ENCODE data around the gene CACHD1. TPM values are rescaled to one million over a fixed set of nuclear protein-coding genes. Genes with fewer than 3 reads are reported as not detected.

Gene CACHD1
- total RNA-seq, 5 donors from 2014 or later (not counting 1 experiment from before 2014, with no cell fraction given) = 0.49 to 7.3 (median 2.2) TPM

GRCh38 chr1:64497088-64497883 lies 27.4 kb downstream of the CACHD1 start:
- no peaks in the 10 kb centered on the region for H3K36me3 Mint-ChIP-seq
- ATAC-seq (replicated peaks in 1 of 4) = no peak
- H3K27ac Mint-ChIP-seq = no peak overlapping the region
- H3K4me3 ChIP-seq (ENCODE audit: control insufficient read depth in 1 of 2, extremely low read depth in 1 of 2, low read length in 1 of 2) = no peak overlapping the region
- H3K4me1 Mint-ChIP-seq = peaks cover 0 to 10% (median 7%) of the 10 kb centered on the region in 3 donors
- no peak overlapping the region for H3K4me3 Mint-ChIP-seq
- ChIA-PET POLR2A (interaction anchor here (0.6 to 0.7 kb wide), 4 partner anchors 9 to 1097 kb away, joined by 4 to 8 read pairs (median 4); no protein-coding TSS in a partner anchor), CTCF (no interaction called here)
- no peaks in the 10 kb centered on the region for H3K9me3 Mint-ChIP-seq
- no peak for DNase-seq
- no peaks in the 10 kb centered on the region for H3K9me3 ChIP-seq
- 80% methylated on average over 1 of the region's 4 CpGs for WGBS (ENCODE audit: insufficient coverage)
- peaks cover 0 to 4% of the 10 kb centered on the region in 2 experiments for H3K27me3 ChIP-seq (replicated peaks in 1 of 2; ENCODE audit: control insufficient read depth in 2 of 2, extremely low read depth in 1 of 2, insufficient read depth in 2 of 2, low read length in 1 of 2)
- no peaks in the 10 kb centered on the region for H3K36me3 ChIP-seq (ENCODE audit: control insufficient read depth in 2 of 2, extremely low read depth in 1 of 2, insufficient read depth in 1 of 2, low read length in 1 of 2)
- H3K4me1 ChIP-seq (ENCODE audit: control insufficient read depth in 1 of 2, extremely low read depth in 1 of 2, insufficient read depth in 2 of 2, low read length in 2 of 2) = peaks cover 0 to 8% of the 10 kb centered on the region in 2 experiments
- peaks cover 0 to 20% of the 10 kb centered on the region in 2 donors for H3K27me3 Mint-ChIP-seq
- H3K27ac ChIP-seq (ENCODE audit: low read length) = no peak overlapping the region

- Mint-ChIP-seq H3K4me3 (no peak overlapping the region), H3K4me1 (peaks cover 0 to 10% (median 7%) of the 10 kb centered on the region in 3 donors), H3K9me3 (no peaks in the 10 kb centered on the region), H3K27ac (no peak overlapping the region), H3K27me3 (peaks cover 0 to 29% of the 10 kb centered on the region in 2 donors), H3K36me3 (no peaks in the 10 kb centered on the region)
- 100% methylated on average over 2 of the region's 4 CpGs for WGBS (ENCODE audit: insufficient coverage)
- Histone ChIP-seq H3K9me3 (no peaks in the 10 kb centered on the region), H3K4me1 (ENCODE audit: control insufficient read depth in 1 of 2, extremely low read depth in 1 of 2, insufficient read depth in 2 of 2, low read length in 2 of 2) (peaks cover 0 to 8% of the 10 kb centered on the region in 2 experiments), H3K27ac (ENCODE audit: low read length) (no peak overlapping the region), H3K27me3 (replicated peaks in 1 of 2; ENCODE audit: control insufficient read depth in 2 of 2, extremely low read depth in 1 of 2, insufficient read depth in 2 of 2, low read length in 1 of 2) (peaks cover 0 to 4% of the 10 kb centered on the region in 2 experiments), H3K36me3 (ENCODE audit: control insufficient read depth in 2 of 2, extremely low read depth in 1 of 2, insufficient read depth in 1 of 2, low read length in 1 of 2) (no peaks in the 10 kb centered on the region), H3K4me3 (ENCODE audit: control insufficient read depth in 1 of 2, extremely low read depth in 1 of 2, low read length in 1 of 2) (no peak overlapping the region)
- ChIA-PET CTCF (no interaction called here), POLR2A (no interaction called here)
- no peak for DNase-seq
- ATAC-seq (replicated peaks in 1 of 4) = no peak
Measured at GRCh38 chr1:64498325-64498724, 28.4 kb downstream of the CACHD1 start.

DNA sequence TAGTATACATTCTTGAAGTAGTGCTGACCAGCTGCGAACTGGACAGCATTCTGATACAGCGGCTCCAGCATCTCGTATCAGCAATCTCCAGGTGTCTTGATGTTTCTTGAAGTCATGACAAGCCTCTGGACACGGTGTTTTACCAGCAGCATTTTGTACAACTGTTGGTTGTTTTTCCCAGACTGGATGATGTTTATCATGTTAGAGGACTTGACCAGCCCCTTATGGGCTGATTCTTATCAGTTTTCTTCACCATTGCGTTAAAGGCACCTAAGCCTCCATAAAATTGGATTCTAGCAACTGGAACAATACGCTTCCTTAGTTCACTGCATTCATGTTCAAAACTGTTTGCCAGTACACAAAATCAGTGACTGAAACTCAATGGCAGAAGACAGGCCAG lies 29.1 kb downstream of the CACHD1 start:
- no peak for DNase-seq
- Mint-ChIP-seq H3K27ac (no peak overlapping the region), H3K4me3 (no peak overlapping the region), H3K4me1 (peaks cover 0 to 10% (median 7%) of the 10 kb centered on the region in 3 donors), H3K36me3 (no peaks in the 10 kb centered on the region), H3K9me3 (no peaks in the 10 kb centered on the region), H3K27me3 (peaks cover 0 to 29% of the 10 kb centered on the region in 2 donors)
- 96% methylated on average over 5 of the region's 6 CpGs for WGBS (ENCODE audit: insufficient coverage)
- no peak for ATAC-seq (replicated peaks in 1 of 4)
- CTCF ChIA-PET = no interaction called here
- Histone ChIP-seq H3K36me3 (ENCODE audit: control insufficient read depth in 2 of 2, extremely low read depth in 1 of 2, insufficient read depth in 1 of 2, low read length in 1 of 2) (no peaks in the 10 kb centered on the region), H3K4me1 (ENCODE audit: control insufficient read depth in 1 of 2, extremely low read depth in 1 of 2, insufficient read depth in 2 of 2, low read length in 2 of 2) (peaks cover 0 to 8% of the 10 kb centered on the region in 2 experiments), H3K27ac (ENCODE audit: low read length) (no peak overlapping the region), H3K9me3 (no peaks in the 10 kb centered on the region), H3K27me3 (replicated peaks in 1 of 2; ENCODE audit: control insufficient read depth in 2 of 2, extremely low read depth in 1 of 2, insufficient read depth in 2 of 2, low read length in 1 of 2) (peaks cover 0 to 7% of the 10 kb centered on the region in 2 experiments), H3K4me3 (ENCODE audit: control insufficient read depth in 1 of 2, extremely low read depth in 1 of 2, low read length in 1 of 2) (no peak overlapping the region)
- POLR2A ChIA-PET = interaction anchor here in 1 of 2 donors (0.6 kb wide), 1 partner anchor 421 kb away, joined by 3 read pairs; no protein-coding TSS in a partner anchor

DNA sequence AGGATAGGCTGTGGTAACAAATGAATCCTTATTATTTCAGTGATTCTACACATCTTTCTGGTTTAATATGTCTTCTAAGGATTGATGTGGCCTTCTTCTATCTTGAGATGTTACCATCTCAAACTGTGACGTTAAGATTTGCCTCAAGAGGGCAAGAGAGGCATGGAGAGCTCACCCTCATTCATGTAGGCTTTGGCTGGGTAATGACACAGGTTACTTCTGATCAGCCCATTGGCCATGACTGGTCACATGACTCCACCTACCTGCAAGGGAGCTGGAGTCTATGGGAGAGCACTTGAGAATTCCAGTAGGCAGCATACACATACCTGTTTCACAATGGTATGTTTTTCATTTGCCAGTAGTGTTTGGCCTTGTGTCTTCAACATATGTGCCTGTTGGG lies 30.0 kb downstream of the CACHD1 start:
- WGBS (ENCODE audit: insufficient coverage) = no CpG with 5 or more reads among the region's 1 CpG
- POLR2A ChIA-PET = no interaction called here
- Histone ChIP-seq H3K27me3 (replicated peaks in 1 of 2; ENCODE audit: control insufficient read depth in 2 of 2, extremely low read depth in 1 of 2, insufficient read depth in 2 of 2, low read length in 1 of 2) (peaks cover 0 to 9% of the 10 kb centered on the region in 2 experiments), H3K27ac (ENCODE audit: low read length) (no peak overlapping the region), H3K9me3 (no peaks in the 10 kb centered on the region), H3K4me3 (ENCODE audit: control insufficient read depth in 1 of 2, extremely low read depth in 1 of 2, low read length in 1 of 2) (no peak overlapping the region), H3K4me1 (ENCODE audit: control insufficient read depth in 1 of 2, extremely low read depth in 1 of 2, insufficient read depth in 2 of 2, low read length in 2 of 2) (peaks cover under 1 to 11% of the 10 kb centered on the region in 2 experiments), H3K36me3 (ENCODE audit: control insufficient read depth in 2 of 2, extremely low read depth in 1 of 2, insufficient read depth in 1 of 2, low read length in 1 of 2) (no peaks in the 10 kb centered on the region)
- Mint-ChIP-seq H3K27ac (no peak overlapping the region), H3K27me3 (peaks cover 0 to 29% of the 10 kb centered on the region in 2 donors), H3K36me3 (no peaks in the 10 kb centered on the region), H3K4me1 (peaks cover 5 to 10% (median 10%) of the 10 kb centered on the region in 3 donors), H3K9me3 (no peaks in the 10 kb centered on the region), H3K4me3 (no peak overlapping the region)
- peak in 8 of 35 experiments; percentile 0 to 27 (median 4) for DNase-seq
- CTCF ChIA-PET = no interaction called here
- peak in 3 of 4 experiments; percentile 60 to 70 (median 61) for ATAC-seq (replicated peaks in 1 of 4)

DNA sequence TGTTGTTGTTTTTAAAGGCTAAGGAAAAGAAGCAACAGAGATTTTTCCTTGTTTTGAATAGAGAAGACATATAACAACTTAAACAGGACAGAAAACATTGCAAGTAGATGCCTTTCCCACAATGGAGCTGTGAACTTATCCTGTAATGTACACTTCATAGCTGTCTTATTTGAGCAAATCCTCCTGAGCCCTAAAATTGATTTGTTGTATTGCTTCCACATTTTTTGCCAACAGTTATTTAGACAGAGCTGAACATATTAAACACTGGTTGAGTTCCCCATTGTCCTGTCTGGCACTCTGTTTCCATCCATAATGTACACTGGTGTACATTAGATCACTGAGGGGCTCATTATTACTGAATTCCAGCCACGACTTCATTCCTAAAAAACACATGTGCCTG lies 32.2 kb downstream of the CACHD1 start:
- Histone ChIP-seq H3K27me3 (replicated peaks in 1 of 2; ENCODE audit: control insufficient read depth in 2 of 2, extremely low read depth in 1 of 2, insufficient read depth in 2 of 2, low read length in 1 of 2) (peaks cover 0 to 17% of the 10 kb centered on the region in 2 experiments), H3K27ac (ENCODE audit: low read length) (no peak overlapping the region), H3K4me1 (ENCODE audit: control insufficient read depth in 1 of 2, extremely low read depth in 1 of 2, insufficient read depth in 2 of 2, low read length in 2 of 2) (peaks cover 10 to 12% of the 10 kb centered on the region in 2 experiments), H3K4me3 (ENCODE audit: control insufficient read depth in 1 of 2, extremely low read depth in 1 of 2, low read length in 1 of 2) (no peak overlapping the region), H3K9me3 (no peaks in the 10 kb centered on the region), H3K36me3 (ENCODE audit: control insufficient read depth in 2 of 2, extremely low read depth in 1 of 2, insufficient read depth in 1 of 2, low read length in 1 of 2) (no peaks in the 10 kb centered on the region)
- peaks cover 0 to 33% of the 10 kb centered on the region in 2 donors for H3K27me3 Mint-ChIP-seq
- DNase-seq (no peak), ATAC-seq (replicated peaks in 1 of 4) (no peak)
- H3K9me3 Mint-ChIP-seq = no peaks in the 10 kb centered on the region
- ChIA-PET CTCF (no interaction called here), POLR2A (no interaction called here)
- no CpG with 5 or more reads among the region's 1 CpG for WGBS (ENCODE audit: insufficient coverage)
- peaks cover 19 to 21% (median 19%) of the 10 kb centered on the region in 3 donors for H3K4me1 Mint-ChIP-seq
- no peaks in the 10 kb centered on the region for H3K36me3 Mint-ChIP-seq
- no peak overlapping the region for H3K4me3 Mint-ChIP-seq
- no peak overlapping the region for H3K27ac Mint-ChIP-seq

- peaks cover 0 to 17% of the 10 kb centered on the region in 2 experiments for H3K27me3 ChIP-seq (replicated peaks in 1 of 2; ENCODE audit: control insufficient read depth in 2 of 2, extremely low read depth in 1 of 2, insufficient read depth in 2 of 2, low read length in 1 of 2)
- CTCF ChIA-PET = no interaction called here
Measured at GRCh38 chr1:64502931-64503330, 33.0 kb downstream of the CACHD1 start.

More at GRCh38 chr1:64502931-64503330, 33.0 kb downstream of the CACHD1 start:
- H3K9me3 ChIP-seq = no peaks in the 10 kb centered on the region
- H3K4me1 Mint-ChIP-seq = peaks cover 19 to 27% (median 27%) of the 10 kb centered on the region in 3 donors
- no peak overlapping the region for H3K27ac ChIP-seq (ENCODE audit: low read length)
- ATAC-seq (replicated peaks in 1 of 4) (no peak), DNase-seq (no peak)
- H3K4me3 ChIP-seq (ENCODE audit: control insufficient read depth in 1 of 2, extremely low read depth in 1 of 2, low read length in 1 of 2) = no peak overlapping the region
- H3K27me3 Mint-ChIP-seq = peaks cover 0 to 34% of the 10 kb centered on the region in 2 donors
- no peaks in the 10 kb centered on the region for H3K36me3 Mint-ChIP-seq
- no CpG with 5 or more reads among the region's 2 CpGs for WGBS (ENCODE audit: insufficient coverage)
- no peaks in the 10 kb centered on the region for H3K9me3 Mint-ChIP-seq
- H3K27ac Mint-ChIP-seq = no peak overlapping the region
- H3K4me1 ChIP-seq (ENCODE audit: control insufficient read depth in 1 of 2, extremely low read depth in 1 of 2, insufficient read depth in 2 of 2, low read length in 2 of 2) = peaks cover 10 to 12% of the 10 kb centered on the region in 2 experiments
- POLR2A ChIA-PET = no interaction called here
- no peak overlapping the region for H3K4me3 Mint-ChIP-seq
- H3K36me3 ChIP-seq (ENCODE audit: control insufficient read depth in 2 of 2, extremely low read depth in 1 of 2, insufficient read depth in 1 of 2, low read length in 1 of 2) = no peaks in the 10 kb centered on the region
